Neural cell (in vitro differentiated cells): ENCODE results near the gene WDR7. TPM values are rescaled to one million over a fixed set of nuclear protein-coding genes. Genes with fewer than 3 reads are reported as not detected.

Experiments
- H2AFZ ChIP-seq: fragments of 200-600, 300-800 bp; sonication (generic), shearing (Covaris generic); 2 replicates; pipeline ENCODE4 v1.6.0; 2014; ENCODE audit warnings: low read depth, mild to moderate bottlenecking, antibody characterized with exemption, low read length, moderate library complexity
- H3F3A ChIP-seq: fragments of 200-600 bp; shearing (Covaris generic); 2 replicates; pipeline ENCODE4 v1.6.1; 2016; ENCODE audit warnings: mild to moderate bottlenecking, moderate library complexity, mixed read lengths, antibody characterized with exemption, low read length; ENCODE audit not compliant: insufficient read depth, poor library complexity, severe bottlenecking
- H3K27ac ChIP-seq: fragments of 200-600, 300-800 bp; sonication (generic), shearing (Covaris generic); 2 replicates; pipeline ENCODE4 v1.5.1; 2014; ENCODE audit warnings: mild to moderate bottlenecking, low read length, moderate library complexity
- H3K27me3 ChIP-seq: fragments of 300-800, 200-600 bp; sonication (generic), shearing (Covaris generic); 2 replicates; pipeline ENCODE4 v1.6.0; 2014; ENCODE audit warnings: mild to moderate bottlenecking, low read depth, low read length, moderate library complexity; ENCODE audit not compliant: insufficient read depth
- H3K36me3 ChIP-seq: fragments of 300-800, 200-600 bp; sonication (generic), shearing (Covaris generic); 2 replicates; pipeline ENCODE4 v1.5.1; 2014; ENCODE audit warnings: mild to moderate bottlenecking, antibody characterized with exemption, low read length, moderate library complexity; ENCODE audit not compliant: insufficient read depth
- H3K4me2 ChIP-seq: fragments of 300-800, 200-600 bp; sonication (generic), shearing (Covaris generic); 2 replicates; pipeline ENCODE4 v1.6.0; 2014; ENCODE audit warnings: mild to moderate bottlenecking, low read length
- H3K4me3 ChIP-seq: fragments of 300-800, 200-600 bp; sonication (generic), shearing (Covaris generic); 2 replicates; pipeline ENCODE4 v1.5.1; 2014; ENCODE audit warnings: mild to moderate bottlenecking, low read length, moderate library complexity
- H3K79me2 ChIP-seq: fragments of 200-600 bp; shearing (Covaris generic); replicated peaks from 2 replicates; pipeline ENCODE4 v1.6.0; 2014; ENCODE audit warnings: mild to moderate bottlenecking, low read length, moderate library complexity; ENCODE audit not compliant: insufficient read depth
- H3K9ac ChIP-seq: fragments of 300-800, 200-600 bp; sonication (generic), shearing (Covaris generic); 2 replicates; pipeline ENCODE4 v1.6.1; 2016; ENCODE audit warnings: mild to moderate bottlenecking, low read length, mixed read lengths
- H3K9me2 ChIP-seq: fragments of 200-600 bp; shearing (Covaris generic); 2 replicates; pipeline ENCODE4 v1.6.1; 2016; ENCODE audit warnings: mild to moderate bottlenecking, low read length, mixed read lengths; ENCODE audit not compliant: insufficient read depth
- H3K9me3 ChIP-seq: fragments of 200-600, 300-800 bp; sonication (generic), shearing (Covaris generic); 2 replicates; pipeline ENCODE4 v1.6.1; 2016; ENCODE audit warnings: mild to moderate bottlenecking, mixed run types, low read length, moderate library complexity, mixed read lengths
- H4K20me1 ChIP-seq: fragments of 200-600 bp; shearing (Covaris generic); 2 replicates; pipeline ENCODE4 v1.6.1; 2016; ENCODE audit warnings: mild to moderate bottlenecking, mixed run types; ENCODE audit not compliant: insufficient read depth
- EP300 ChIP-seq: fragments of 450-650 bp; conservative IDR thresholded peaks from 2 replicates; pipeline ENCODE4 v1.6.1; 2014; ENCODE audit warnings: antibody characterized with exemption, mild to moderate bottlenecking, moderate library complexity; ENCODE audit not compliant: poor library complexity, severe bottlenecking
- EZH2 ChIP-seq: fragments of 200-600, 300-800 bp; shearing (Covaris generic), sonication (generic); IDR thresholded peaks from 2 replicates; pipeline ENCODE4 v1.6.1; 2014; ENCODE audit warnings: antibody characterized with exemption, low read length, borderline replicate concordance, mild to moderate bottlenecking; ENCODE audit not compliant: insufficient read depth, poor library complexity, severe bottlenecking
- MXI1 ChIP-seq: fragments of 450-650 bp; conservative IDR thresholded peaks from 2 replicates; pipeline ENCODE4 v1.6.1; 2014; ENCODE audit warnings: antibody characterized with exemption, mild to moderate bottlenecking; ENCODE audit not compliant: poor library complexity, severe bottlenecking
- POLR2AphosphoS5 ChIP-seq: IDR thresholded peaks from 2 replicates; pipeline ENCODE4 v1.6.1; 2012
- RAD21 ChIP-seq: fragments of 450-650 bp; conservative IDR thresholded peaks from 2 replicates; pipeline ENCODE4 v1.6.1; 2014; ENCODE audit warnings: antibody characterized with exemption, mild to moderate bottlenecking, moderate library complexity
- SMC3 ChIP-seq: fragments of 450-650 bp; conservative IDR thresholded peaks from 2 replicates; pipeline ENCODE4 v1.6.1; 2014; ENCODE audit warnings: antibody characterized with exemption, mild to moderate bottlenecking, moderate library complexity; ENCODE audit not compliant: poor library complexity
- TAF1 ChIP-seq: IDR thresholded peaks from 2 replicates; pipeline ENCODE4 v1.6.1; 2012; ENCODE audit warnings: low read depth
- polyA plus RNA-seq: library from polyadenylated mRNA; depleted of rRNA; stranded (reverse); fragments of >200 nt; gene quantifications from 2 replicates; pipeline ENCODE4 v1.2.3, GENCODE V29; 2014
- TF ChIP-seq, protein P1 (sequence below): fragments of 450-650 bp; IDR thresholded peaks from 2 replicates; pipeline ENCODE4 v1.5.1; 2014; ENCODE audit warnings: antibody characterized with exemption, mild to moderate bottlenecking, moderate library complexity; ENCODE audit not compliant: poor library complexity, severe bottlenecking
- TF ChIP-seq, protein P2 (sequence below): IDR thresholded peaks from 2 replicates; pipeline ENCODE4 v1.6.1; 2012; ENCODE audit warnings: borderline replicate concordance

The WDR7 gene
- polyA plus RNA-seq, 1 donor from 2014 or later, result 15.1 TPM

DNA sequence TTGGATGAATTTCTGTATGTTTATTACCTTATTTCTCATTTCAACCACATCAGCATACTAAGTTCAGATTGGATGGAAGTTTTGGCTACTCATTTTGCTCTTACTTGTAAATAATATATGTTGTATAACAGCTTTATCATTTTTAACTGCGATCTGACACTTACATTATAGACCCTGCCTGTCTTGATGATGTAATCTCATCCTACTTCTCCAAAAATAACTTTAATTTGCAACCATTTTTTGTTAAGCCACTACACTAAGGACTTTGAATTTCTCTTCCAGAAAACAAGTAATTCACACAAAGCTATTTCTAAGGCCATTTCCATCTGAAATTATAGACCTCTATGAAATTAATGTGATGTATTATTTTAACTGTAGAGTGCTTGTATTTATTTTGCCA is 240.7 kb downstream of the WDR7 start:
- Histone ChIP-seq H3K4me2 (no peak overlapping the region), H2AFZ (no peak overlapping the region)
- no peak for TF ChIP-seq POLR2AphosphoS5
- TF ChIP-seq TAF1, result no peak
- no peak for TF ChIP-seq RAD21
- no peak for TF ChIP-seq MXI1
- no peak for TF ChIP-seq EZH2
- no peak for TF ChIP-seq EP300
- TF ChIP-seq, protein P1, sequence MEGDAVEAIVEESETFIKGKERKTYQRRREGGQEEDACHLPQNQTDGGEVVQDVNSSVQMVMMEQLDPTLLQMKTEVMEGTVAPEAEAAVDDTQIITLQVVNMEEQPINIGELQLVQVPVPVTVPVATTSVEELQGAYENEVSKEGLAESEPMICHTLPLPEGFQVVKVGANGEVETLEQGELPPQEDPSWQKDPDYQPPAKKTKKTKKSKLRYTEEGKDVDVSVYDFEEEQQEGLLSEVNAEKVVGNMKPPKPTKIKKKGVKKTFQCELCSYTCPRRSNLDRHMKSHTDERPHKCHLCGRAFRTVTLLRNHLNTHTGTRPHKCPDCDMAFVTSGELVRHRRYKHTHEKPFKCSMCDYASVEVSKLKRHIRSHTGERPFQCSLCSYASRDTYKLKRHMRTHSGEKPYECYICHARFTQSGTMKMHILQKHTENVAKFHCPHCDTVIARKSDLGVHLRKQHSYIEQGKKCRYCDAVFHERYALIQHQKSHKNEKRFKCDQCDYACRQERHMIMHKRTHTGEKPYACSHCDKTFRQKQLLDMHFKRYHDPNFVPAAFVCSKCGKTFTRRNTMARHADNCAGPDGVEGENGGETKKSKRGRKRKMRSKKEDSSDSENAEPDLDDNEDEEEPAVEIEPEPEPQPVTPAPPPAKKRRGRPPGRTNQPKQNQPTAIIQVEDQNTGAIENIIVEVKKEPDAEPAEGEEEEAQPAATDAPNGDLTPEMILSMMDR, result no peak
- TF ChIP-seq SMC3, result no peak
- TF ChIP-seq, protein P2, sequence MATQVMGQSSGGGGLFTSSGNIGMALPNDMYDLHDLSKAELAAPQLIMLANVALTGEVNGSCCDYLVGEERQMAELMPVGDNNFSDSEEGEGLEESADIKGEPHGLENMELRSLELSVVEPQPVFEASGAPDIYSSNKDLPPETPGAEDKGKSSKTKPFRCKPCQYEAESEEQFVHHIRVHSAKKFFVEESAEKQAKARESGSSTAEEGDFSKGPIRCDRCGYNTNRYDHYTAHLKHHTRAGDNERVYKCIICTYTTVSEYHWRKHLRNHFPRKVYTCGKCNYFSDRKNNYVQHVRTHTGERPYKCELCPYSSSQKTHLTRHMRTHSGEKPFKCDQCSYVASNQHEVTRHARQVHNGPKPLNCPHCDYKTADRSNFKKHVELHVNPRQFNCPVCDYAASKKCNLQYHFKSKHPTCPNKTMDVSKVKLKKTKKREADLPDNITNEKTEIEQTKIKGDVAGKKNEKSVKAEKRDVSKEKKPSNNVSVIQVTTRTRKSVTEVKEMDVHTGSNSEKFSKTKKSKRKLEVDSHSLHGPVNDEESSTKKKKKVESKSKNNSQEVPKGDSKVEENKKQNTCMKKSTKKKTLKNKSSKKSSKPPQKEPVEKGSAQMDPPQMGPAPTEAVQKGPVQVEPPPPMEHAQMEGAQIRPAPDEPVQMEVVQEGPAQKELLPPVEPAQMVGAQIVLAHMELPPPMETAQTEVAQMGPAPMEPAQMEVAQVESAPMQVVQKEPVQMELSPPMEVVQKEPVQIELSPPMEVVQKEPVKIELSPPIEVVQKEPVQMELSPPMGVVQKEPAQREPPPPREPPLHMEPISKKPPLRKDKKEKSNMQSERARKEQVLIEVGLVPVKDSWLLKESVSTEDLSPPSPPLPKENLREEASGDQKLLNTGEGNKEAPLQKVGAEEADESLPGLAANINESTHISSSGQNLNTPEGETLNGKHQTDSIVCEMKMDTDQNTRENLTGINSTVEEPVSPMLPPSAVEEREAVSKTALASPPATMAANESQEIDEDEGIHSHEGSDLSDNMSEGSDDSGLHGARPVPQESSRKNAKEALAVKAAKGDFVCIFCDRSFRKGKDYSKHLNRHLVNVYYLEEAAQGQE, result no peak

DNA sequence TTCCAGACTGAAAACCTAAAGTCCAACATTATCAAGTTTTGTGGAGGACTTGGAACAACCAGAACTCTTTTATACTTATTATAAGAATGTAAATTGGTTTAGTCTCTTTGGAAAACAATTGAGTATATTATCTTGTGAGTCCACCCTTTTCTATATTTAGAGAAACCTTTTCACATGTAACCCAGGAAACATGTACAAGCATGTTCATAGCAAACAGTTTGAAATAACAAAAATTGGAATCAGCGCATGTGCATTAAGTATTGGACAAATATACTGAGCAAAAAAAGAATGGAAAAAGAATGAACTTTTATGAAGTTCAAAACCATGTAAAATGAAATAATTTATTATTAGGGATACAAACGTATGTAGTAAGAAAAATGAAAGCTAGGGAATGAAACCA is 246.0 kb downstream of the WDR7 start:
- Histone ChIP-seq H3K9ac (no peak overlapping the region), H3K27me3 (no peaks in the 10 kb centered on the region), H3K4me3 (no peak overlapping the region), H3F3A (no peaks in the 10 kb centered on the region), H3K4me2 (no peak overlapping the region), H3K79me2 (no peaks in the 10 kb centered on the region), H2AFZ (no peak overlapping the region), H3K9me3 (no peaks in the 10 kb centered on the region), H3K36me3 (no peaks in the 10 kb centered on the region), H3K9me2 (no peaks in the 10 kb centered on the region), H3K27ac (no peak overlapping the region), H4K20me1 (no peaks in the 10 kb centered on the region)
- TF ChIP-seq RAD21 (no peak), EP300 (no peak), MXI1 (no peak), SMC3 (no peak), POLR2AphosphoS5 (no peak), TAF1 (no peak), EZH2 (no peak)
- TF ChIP-seq, protein P1, result no peak
- TF ChIP-seq, protein P2, result no peak

More for the DNA sequence above, 240.7 kb downstream of the WDR7 start:
- H3K9ac ChIP-seq, result no peak overlapping the region
- no peaks in the 10 kb centered on the region for H3K79me2 ChIP-seq
- H3K27me3 ChIP-seq, result no peaks in the 10 kb centered on the region
- no peak overlapping the region for H3K4me3 ChIP-seq
- no peaks in the 10 kb centered on the region for H3K36me3 ChIP-seq
- H3F3A ChIP-seq, result no peaks in the 10 kb centered on the region
- no peaks in the 10 kb centered on the region for H4K20me1 ChIP-seq
- H3K9me3 ChIP-seq, result no peaks in the 10 kb centered on the region
- no peak overlapping the region for H3K27ac ChIP-seq
- no peaks in the 10 kb centered on the region for H3K9me2 ChIP-seq
